HCT116 (cell line): Measurements from ENCODE around the gene DHX57. TPM values are rescaled to one million over a fixed set of nuclear protein-coding genes. Genes with fewer than 3 reads are reported as not detected.

Experiments
- ATAC-seq: fragments of 200-7000 bp; cut with Tn5 transposase; 2 replicates; pipeline ENCODE4 v1.9.1; 2020; ENCODE audit warnings: mild to moderate bottlenecking, moderate library complexity
- BruUV-seq: library from RNA; stranded (reverse); fragments of 400-500 nt; replicated peaks from 2 replicates; lab custom pipeline; 2021; lab: Mats Ljungman, UMichigan
- CTCF ChIA-PET: fragments of 300-600 bp; sonication (Branson Sonifier 250); formaldehyde crosslinking; loops from one replicate; lab custom pipeline; 2021; ENCODE audit warnings: antibody characterized with exemption; lab: Charles Lee
- POLR2A ChIA-PET: fragments of 300-600, 350-600 bp; sonication (Branson Sonifier 250); formaldehyde crosslinking; loops from one replicate; lab custom pipeline; 2021; ENCODE audit warnings: antibody characterized with exemption; lab: Charles Lee
- RAD21 ChIA-PET, 2 experiments: fragments of 300-600 bp; sonication (Branson Sonifier 250); formaldehyde crosslinking; loops; one replicate each; lab custom pipeline; 2023; ENCODE audit warnings: low total read pairs in 2 of 2; ENCODE audit not compliant: uncharacterized antibody in 2 of 2, unreplicated experiment in 2 of 2, low non-redundant PET in 1 of 2; lab: Charles Lee
- DNase-seq: peaks from one replicate; pipeline ENCODE4 v3.0.0-alpha.2; 2010; ENCODE audit warnings: low read depth, low spot score
- H2AFZ ChIP-seq: fragments of 200-600 bp; shearing (Covaris generic), sonication (generic); 2 replicates; pipeline ENCODE4 v1.6.1; 2017; ENCODE audit warnings: low read depth, mixed run types, mixed read lengths, antibody characterized with exemption, low read length; ENCODE audit not compliant: poor library complexity, severe bottlenecking
- H3K27ac ChIP-seq: 2 replicates; pipeline ENCODE4 v1.5.1; 2012; ENCODE audit warnings: low read depth, low read length
- H3K27me3 ChIP-seq: fragments of 200-600 bp; sonication (generic); 2 replicates; pipeline ENCODE4 v1.6.1; 2016; ENCODE audit warnings: mixed run types, low read length, mixed read lengths; ENCODE audit not compliant: insufficient read depth
- H3K36me3 ChIP-seq, 2 experiments: fragments of 200-500 bp in 1 of 2; fragments of 200-600 bp in 1 of 2; sonication (Bioruptor generic) in 1 of 2; sonication (generic) in 1 of 2; 2 replicates each; pipeline versions ENCODE4 v1.5.1 to v1.6.1; 2014 to 2016; ENCODE audit warnings: low read length in 2 of 2, inconsistent platforms in 1 of 2, mixed read lengths in 1 of 2, mixed run types in 1 of 2; ENCODE audit not compliant: insufficient read depth in 2 of 2, control insufficient read depth in 1 of 2
- H3K4me1 ChIP-seq, 2 experiments: fragments of 200-600 bp in 1 of 2; sonication (generic) in 1 of 2; 2 replicates each; pipeline versions ENCODE4 v1.5.1 to v1.6.1; 2012 to 2017; ENCODE audit warnings: low read length in 2 of 2, inconsistent platforms in 1 of 2, mild to moderate bottlenecking in 1 of 2, mixed read lengths in 1 of 2, mixed run types in 1 of 2, moderate library complexity in 1 of 2; ENCODE audit not compliant: insufficient read depth in 2 of 2, control insufficient read depth in 1 of 2
- H3K4me2 ChIP-seq: fragments of 200-600 bp; sonication (generic); 2 replicates; pipeline ENCODE4 v1.6.1; 2017; ENCODE audit warnings: mixed run types, low read length, mixed read lengths
- H3K4me3 ChIP-seq, 2 experiments: fragments of 200-600 bp in 1 of 2; sonication (generic) in 1 of 2; replicated peaks in 1 of 2; 2 replicates each; pipeline ENCODE4 v1.5.1; 2011 to 2016; ENCODE audit warnings: low read length in 2 of 2, control low read depth in 1 of 2, low read depth in 1 of 2, mild to moderate bottlenecking in 1 of 2, mixed read lengths in 1 of 2, mixed run types in 1 of 2
- H3K79me2 ChIP-seq: fragments of 200-600 bp; sonication (generic); 2 replicates; pipeline ENCODE4 v1.6.1; 2017; ENCODE audit warnings: mild to moderate bottlenecking, mixed run types, low read length, moderate library complexity, mixed read lengths; ENCODE audit not compliant: insufficient read depth
- H3K9ac ChIP-seq: fragments of 200-600 bp; sonication (generic); 2 replicates; pipeline ENCODE4 v1.6.1; 2016; ENCODE audit warnings: low read length, mixed read lengths
- H3K9me2 ChIP-seq: fragments of 200-600 bp; sonication (generic), shearing (Covaris generic); 2 replicates; pipeline ENCODE4 v1.6.1; 2017; ENCODE audit warnings: mixed run types, mild to moderate bottlenecking, moderate library complexity; ENCODE audit not compliant: insufficient read depth
- H3K9me3 ChIP-seq, 2 experiments: fragments of 200-500 bp in 1 of 2; fragments of 200-600 bp in 1 of 2; sonication (Bioruptor generic) in 1 of 2; sonication (generic) in 1 of 2; 2 replicates each; pipeline ENCODE4 v1.6.1; 2014 to 2017; ENCODE audit warnings: low read length in 2 of 2, mixed read lengths in 2 of 2, inconsistent platforms in 1 of 2, low read depth in 1 of 2, mild to moderate bottlenecking in 1 of 2, mixed run types in 1 of 2, moderate library complexity in 1 of 2; ENCODE audit not compliant: control insufficient read depth in 1 of 2, insufficient read depth in 1 of 2
- H4K20me1 ChIP-seq: fragments of 200-600 bp; sonication (generic), shearing (Covaris generic); 2 replicates; pipeline ENCODE4 v1.6.1; 2017; ENCODE audit warnings: mixed run types, mild to moderate bottlenecking, moderate library complexity; ENCODE audit not compliant: insufficient read depth
- CBX3 ChIP-seq: IDR thresholded peaks from 2 replicates; pipeline ENCODE4 v1.6.1; 2012; ENCODE audit warnings: low read depth
- EGR1 ChIP-seq: IDR thresholded peaks from 2 replicates; pipeline ENCODE4 v1.6.1; 2012; ENCODE audit warnings: low read depth
- ELF1 ChIP-seq: IDR thresholded peaks from 2 replicates; pipeline ENCODE4 v1.6.1; 2012; ENCODE audit warnings: low read depth, borderline replicate concordance
- EZH2phosphoT487 ChIP-seq: fragments of 200-600 bp; IDR thresholded peaks from 2 replicates; pipeline ENCODE4 v1.6.1; 2018; ENCODE audit warnings: antibody characterized with exemption, borderline replicate concordance
- POLR2A ChIP-seq: IDR thresholded peaks from 2 replicates; pipeline ENCODE4 v1.7.0; 2011; ENCODE audit warnings: borderline replicate concordance; ENCODE audit not compliant: insufficient read depth, insufficient read length; ENCODE audit errors: extremely low read depth
- POLR2AphosphoS5 ChIP-seq: IDR thresholded peaks from 2 replicates; pipeline ENCODE4 v1.6.1; 2011; ENCODE audit warnings: mild to moderate bottlenecking, low read depth, low read length, moderate library complexity
- RAD21 ChIP-seq: IDR thresholded peaks from 2 replicates; pipeline ENCODE4 v1.6.1; 2012; ENCODE audit warnings: low read depth, mild to moderate bottlenecking
- SIN3A ChIP-seq: IDR thresholded peaks from 2 replicates; pipeline ENCODE4 v1.6.1; 2012; ENCODE audit warnings: low read depth
- TCF7L2 ChIP-seq: IDR thresholded peaks from 2 replicates; pipeline ENCODE4 v1.7.0; 2011; ENCODE audit warnings: borderline replicate concordance, inconsistent platforms; ENCODE audit not compliant: insufficient read depth, insufficient read length; ENCODE audit errors: extremely low read depth
- YY1 ChIP-seq: IDR thresholded peaks from 2 replicates; pipeline ENCODE4 v1.6.1; 2011; ENCODE audit warnings: low read length, low read depth, moderate library complexity, mild to moderate bottlenecking; ENCODE audit not compliant: insufficient replicate concordance; ENCODE audit errors: extremely low read depth
- ZFX ChIP-seq: fragments of 450-650 bp; IDR thresholded peaks from 2 replicates; pipeline ENCODE4 v1.6.1; 2017
- ZNF274 ChIP-seq: fragments of 200-500 bp; sonication (Bioruptor generic); IDR thresholded peaks from 2 replicates; pipeline ENCODE4 v1.6.1; 2014; ENCODE audit warnings: mild to moderate bottlenecking, low read depth, low read length, inconsistent platforms
- intact Hi-C: fragments of 100-400 bp; cut with micrococcal nuclease; formaldehyde crosslinking; loops from 2 replicates; pipeline ENCODE4 v1.10.0; 2022
- total RNA-seq: library from RNA; stranded (reverse); gene quantifications from one replicate; pipeline ENCODE4 v1.2.1, GENCODE V29; 2021; ENCODE audit not compliant: unreplicated experiment
- TF ChIP-seq, protein P1 (sequence below): IDR thresholded peaks from 2 replicates; pipeline ENCODE4 v1.6.1; 2012
- TF ChIP-seq, protein P2 (sequence below), 3 experiments: fragments of 200-600 bp in 1 of 3; sonication (generic) in 1 of 3; IDR thresholded peaks in 2 of 3; conservative IDR thresholded peaks in 1 of 3; 2 replicates each; pipeline ENCODE4 v1.5.1; 2012 to 2017; ENCODE audit warnings: low read depth in 2 of 3, low read length in 2 of 3, antibody characterized with exemption in 1 of 3, borderline replicate concordance in 1 of 3, control low read depth in 1 of 3, mild to moderate bottlenecking in 1 of 3, mixed read lengths in 1 of 3, mixed run types in 1 of 3, moderate library complexity in 1 of 3; ENCODE audit not compliant: insufficient read depth in 1 of 3

Gene DHX57
- total RNA-seq, 1 experiment from 2014 or later, result 19.4 TPM

DNA sequence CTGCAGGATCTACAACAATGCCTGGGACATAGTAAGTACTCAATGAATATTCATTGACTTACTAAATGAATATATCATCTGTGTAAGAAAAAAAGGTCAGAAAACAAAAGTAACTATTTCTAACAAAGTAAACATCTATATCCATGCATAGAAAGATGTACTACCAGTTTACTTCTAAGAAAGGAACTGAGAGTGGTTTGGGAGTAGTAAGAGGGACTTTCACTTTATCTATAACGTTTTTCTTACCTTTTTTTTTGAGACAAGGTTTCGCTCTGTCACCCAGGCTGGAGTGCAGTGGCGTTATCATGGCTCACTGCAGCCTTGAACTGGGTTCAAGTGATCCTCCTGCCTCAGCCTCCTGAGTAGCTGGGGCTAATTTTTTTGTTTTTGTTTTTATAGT is 25.7 kb downstream of the DHX57 start:
- Histone ChIP-seq H3K4me2 (no peak overlapping the region), H3K27ac (no peak overlapping the region), H4K20me1 (no peaks in the 10 kb centered on the region), H3K9me3 (no peaks in the 10 kb centered on the region), H3K36me3 (peaks cover 9 to 14% of the 10 kb centered on the region in 2 experiments), H3K9ac (no peak overlapping the region), H3K4me3 (no peak overlapping the region), H3K27me3 (no peaks in the 10 kb centered on the region), H2AFZ (no peak overlapping the region), H3K4me1 (no peaks in the 10 kb centered on the region), H3K9me2 (no peaks in the 10 kb centered on the region), H3K79me2 (no peaks in the 10 kb centered on the region)
- no peak for ATAC-seq
- TF ChIP-seq YY1 (no peak), SIN3A (no peak), ZNF274 (no peak), TCF7L2 (no peak), ZFX (no peak)
- intact Hi-C loops, result no loop called here
- ChIA-PET POLR2A (interaction anchor here (0.6 kb wide), 1 partner anchor 17 kb away, joined by 4 read pairs; no protein-coding TSS in a partner anchor), RAD21 (no interaction called here), CTCF (no interaction called here)
- no peak for DNase-seq
- BruUV-seq, result no TSS peak

- CTCF ChIA-PET, result no interaction called here
- no peaks in the 10 kb centered on the region for H3K4me1 ChIP-seq
- no TSS peak for BruUV-seq
Measured at GRCh38 chr2:38836791-38837190, 38.9 kb downstream of the DHX57 start.

More at GRCh38 chr2:38836791-38837190, 38.9 kb downstream of the DHX57 start:
- no peaks in the 10 kb centered on the region for H3K9me3 ChIP-seq
- ChIA-PET RAD21 (no interaction called here), POLR2A (no interaction called here)
- no peaks in the 10 kb centered on the region for H3K9me2 ChIP-seq
- H3K27ac ChIP-seq, result no peak overlapping the region
- no peaks in the 10 kb centered on the region for H4K20me1 ChIP-seq
- DNase-seq (no peak), ATAC-seq (no peak)
- H3K79me2 ChIP-seq, result no peaks in the 10 kb centered on the region
- peaks cover 0 to 21% of the 10 kb centered on the region in 2 experiments; a peak in 3 of 4 replicates for H3K36me3 ChIP-seq
- H3K4me3 ChIP-seq, result no peak overlapping the region
- intact Hi-C loops, result loop anchor here (10.0 kb wide), 1 partner anchor 302 kb away; no protein-coding TSS in a partner anchor
- H3K4me2 ChIP-seq, result no peak overlapping the region
- H2AFZ ChIP-seq, result no peak overlapping the region
- TF ChIP-seq POLR2AphosphoS5 (no peak), CBX3 (no peak), ELF1 (no peak), TCF7L2 (no peak), EZH2phosphoT487 (no peak), ZFX (no peak), POLR2A (no peak), RAD21 (no peak), EGR1 (no peak)
- TF ChIP-seq, protein P1, sequence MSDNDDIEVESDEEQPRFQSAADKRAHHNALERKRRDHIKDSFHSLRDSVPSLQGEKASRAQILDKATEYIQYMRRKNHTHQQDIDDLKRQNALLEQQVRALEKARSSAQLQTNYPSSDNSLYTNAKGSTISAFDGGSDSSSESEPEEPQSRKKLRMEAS, result no peak
- TF ChIP-seq, protein P2, sequence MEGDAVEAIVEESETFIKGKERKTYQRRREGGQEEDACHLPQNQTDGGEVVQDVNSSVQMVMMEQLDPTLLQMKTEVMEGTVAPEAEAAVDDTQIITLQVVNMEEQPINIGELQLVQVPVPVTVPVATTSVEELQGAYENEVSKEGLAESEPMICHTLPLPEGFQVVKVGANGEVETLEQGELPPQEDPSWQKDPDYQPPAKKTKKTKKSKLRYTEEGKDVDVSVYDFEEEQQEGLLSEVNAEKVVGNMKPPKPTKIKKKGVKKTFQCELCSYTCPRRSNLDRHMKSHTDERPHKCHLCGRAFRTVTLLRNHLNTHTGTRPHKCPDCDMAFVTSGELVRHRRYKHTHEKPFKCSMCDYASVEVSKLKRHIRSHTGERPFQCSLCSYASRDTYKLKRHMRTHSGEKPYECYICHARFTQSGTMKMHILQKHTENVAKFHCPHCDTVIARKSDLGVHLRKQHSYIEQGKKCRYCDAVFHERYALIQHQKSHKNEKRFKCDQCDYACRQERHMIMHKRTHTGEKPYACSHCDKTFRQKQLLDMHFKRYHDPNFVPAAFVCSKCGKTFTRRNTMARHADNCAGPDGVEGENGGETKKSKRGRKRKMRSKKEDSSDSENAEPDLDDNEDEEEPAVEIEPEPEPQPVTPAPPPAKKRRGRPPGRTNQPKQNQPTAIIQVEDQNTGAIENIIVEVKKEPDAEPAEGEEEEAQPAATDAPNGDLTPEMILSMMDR (IDR thresholded peaks at IDR 0.05 in 2 of 3, conservative IDR thresholded peaks at IDR 0.05 in 1 of 3; ENCODE audit: borderline replicate concordance in 1 of 3, insufficient read depth in 1 of 3, low read depth in 2 of 3, low read length in 2 of 3), result no peak
- H3K27me3 ChIP-seq, result no peaks in the 10 kb centered on the region
- H3K9ac ChIP-seq, result no peak overlapping the region
